ENCODE results near the gene PARD3. TPM values are rescaled to one million over a fixed set of nuclear protein-coding genes. Genes with fewer than 3 reads are reported as not detected.

The PARD3 gene
- total RNA-seq, 2 donors from 2014 or later, result 1.4 to 2.7 TPM

DNA sequence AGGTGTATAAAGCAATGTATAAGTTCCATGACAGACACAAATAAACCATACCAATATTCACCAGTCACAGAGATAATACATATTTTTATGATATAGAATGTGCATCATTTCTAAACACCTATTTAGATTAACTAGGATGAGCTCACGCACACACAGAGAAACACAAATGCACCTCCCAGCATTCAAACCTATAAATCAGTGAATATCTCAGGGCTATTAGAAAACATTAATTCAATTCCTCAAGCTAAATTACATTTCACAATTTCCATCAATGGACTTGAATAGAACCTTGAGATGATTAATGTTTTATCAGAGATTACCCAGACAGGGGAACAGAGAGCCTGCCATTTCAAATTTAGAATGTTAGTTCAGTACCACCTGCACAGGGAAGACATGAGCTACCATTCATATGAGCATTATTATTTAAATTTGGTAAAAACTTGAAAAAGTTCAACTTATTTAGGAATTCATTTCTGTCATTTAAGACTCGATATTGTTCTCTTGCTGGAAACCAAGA lies 221.7 kb downstream of the PARD3 start:
- DNase-seq (ENCODE audit: low spot score in 2 of 2) (no peak), ATAC-seq (no peak)
- H3K9me3 Mint-ChIP-seq, result no peaks in the 10 kb centered on the region
- H3K36me3 Mint-ChIP-seq, result no peaks in the 10 kb centered on the region
- no peak overlapping the region for H3K27ac Mint-ChIP-seq

DNA sequence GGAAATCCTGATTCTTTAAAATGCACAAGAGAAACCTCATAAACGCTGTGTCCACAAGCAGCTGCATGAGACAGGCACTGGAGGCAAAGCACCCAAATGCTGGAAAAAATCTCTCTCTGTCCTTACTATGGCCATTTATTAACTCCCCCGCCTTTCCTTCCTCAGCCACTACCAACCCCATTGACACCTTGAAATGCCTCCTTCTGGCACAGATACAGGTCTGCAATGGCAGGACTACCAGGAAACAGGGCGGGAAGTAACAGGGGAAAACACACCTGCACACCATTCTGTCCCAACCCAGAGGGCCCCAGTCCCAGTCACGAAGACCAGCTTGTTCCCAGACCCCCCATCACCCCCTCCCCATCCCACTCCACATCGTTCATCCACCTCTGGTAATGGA lies 224.3 kb downstream of the PARD3 start:
- Mint-ChIP-seq H3K27ac (no peak overlapping the region), H3K36me3 (no peaks in the 10 kb centered on the region), H3K9me3 (no peaks in the 10 kb centered on the region)
- ATAC-seq (no peak), DNase-seq (ENCODE audit: low spot score in 2 of 2) (no peak)

DNA sequence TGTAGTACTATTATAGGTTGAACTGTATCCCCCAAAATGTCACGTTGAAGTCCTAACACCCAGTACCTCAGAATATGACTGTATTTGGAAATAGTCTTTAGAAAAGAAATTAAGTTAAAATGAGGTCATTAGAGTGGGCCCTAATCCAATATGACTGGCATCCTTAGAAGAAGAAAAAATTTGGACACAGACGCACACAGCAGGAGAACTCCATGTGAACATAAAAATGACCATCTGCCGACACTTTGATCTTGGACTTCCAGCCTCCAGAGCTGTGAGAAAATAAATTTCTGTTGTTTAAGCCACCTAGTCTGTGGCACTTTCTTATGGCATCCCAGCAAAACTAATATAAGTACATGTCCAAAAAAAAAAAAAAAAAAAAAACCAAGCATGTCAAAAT lies 225.8 kb downstream of the PARD3 start:
- Mint-ChIP-seq H3K27ac (no peak overlapping the region), H3K36me3 (no peaks in the 10 kb centered on the region), H3K9me3 (no peaks in the 10 kb centered on the region)
- ATAC-seq (no peak), DNase-seq (ENCODE audit: low spot score in 2 of 2) (no peak)

DNA sequence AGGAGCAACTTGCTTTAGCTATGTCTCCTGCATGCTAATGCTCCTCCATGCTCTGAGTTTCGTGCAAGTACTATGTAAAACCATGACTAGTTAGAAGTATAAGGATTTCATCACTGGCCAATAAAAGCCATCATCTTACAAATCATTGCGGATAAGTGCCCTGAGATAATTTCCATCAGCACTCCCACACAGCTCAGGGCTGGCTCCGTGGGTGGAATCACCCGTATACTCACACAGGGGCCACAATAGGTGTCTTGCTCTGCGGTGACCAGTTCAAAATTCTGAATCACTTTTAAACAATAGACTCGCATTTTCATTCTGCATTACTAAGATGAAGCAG lies 227.4 kb downstream of the PARD3 start:
- DNase-seq (ENCODE audit: low spot score in 2 of 2) (no peak), ATAC-seq (no peak)
- Mint-ChIP-seq H3K27ac (no peak overlapping the region), H3K9me3 (no peaks in the 10 kb centered on the region), H3K36me3 (no peaks in the 10 kb centered on the region)

DNA sequence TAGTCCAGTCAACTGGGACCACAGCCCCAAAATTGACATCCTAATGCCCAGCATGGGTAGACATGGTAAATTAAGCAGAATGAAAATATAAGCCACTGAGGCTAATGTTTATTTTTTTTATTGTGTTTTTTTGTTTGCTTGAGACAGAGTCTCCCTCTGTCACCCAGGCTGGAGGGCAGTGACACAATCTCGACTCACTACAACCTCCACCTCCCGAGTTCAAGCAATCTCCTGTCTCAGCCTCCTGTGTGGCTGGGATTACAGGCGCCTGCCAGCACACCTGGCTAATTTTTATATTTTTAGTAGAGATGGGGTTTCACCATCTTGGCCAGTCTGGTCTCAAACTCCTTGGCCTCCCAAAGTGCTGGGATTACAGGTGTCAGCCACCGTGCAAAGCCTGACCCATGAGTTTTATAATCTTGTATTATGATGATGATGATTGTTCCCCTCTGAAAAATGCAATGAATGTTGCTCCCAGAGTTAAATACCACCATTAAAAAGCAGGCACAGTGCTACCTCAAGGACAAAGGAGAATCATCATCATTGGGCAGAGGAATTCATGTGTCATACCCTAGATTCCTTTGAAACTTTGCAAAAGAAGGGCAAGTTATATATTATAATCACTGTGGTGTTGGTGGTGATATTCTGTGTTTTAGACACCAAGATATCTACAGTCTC lies 228.0 kb downstream of the PARD3 start:
- no peak for ATAC-seq

DNA sequence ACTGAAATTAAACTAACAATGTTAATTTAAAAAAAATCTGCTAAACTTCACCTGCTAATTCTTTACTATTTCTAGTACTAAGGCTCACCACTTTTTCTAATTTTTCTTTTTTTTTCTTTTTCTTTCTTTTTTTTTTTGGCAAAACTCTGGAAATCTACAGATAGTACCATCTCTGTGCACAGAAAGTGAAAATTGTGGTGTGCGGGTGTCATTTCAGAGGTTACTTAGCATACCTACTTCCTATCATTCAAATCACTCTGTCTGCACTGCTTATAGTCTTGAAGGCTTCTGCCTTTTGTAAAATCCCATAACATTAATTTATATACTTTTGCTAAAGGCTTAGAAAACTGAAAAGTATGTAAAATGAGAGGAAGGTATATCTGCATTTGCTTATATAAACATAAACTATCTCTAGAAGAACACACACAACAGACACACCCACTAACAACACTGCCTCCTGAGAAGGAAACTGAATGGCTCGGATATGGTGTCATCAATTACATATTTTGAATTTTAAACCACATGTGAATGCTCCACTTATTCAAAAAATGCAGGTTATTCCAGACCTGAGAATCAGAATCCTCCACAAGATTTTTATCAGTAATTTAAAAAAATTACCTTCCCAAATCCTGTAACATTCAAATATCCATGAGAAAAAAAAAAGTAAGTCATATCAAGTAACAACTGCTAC lies 229.5 kb downstream of the PARD3 start:
- no peak for ATAC-seq
- H3K36me3 Mint-ChIP-seq, result no peaks in the 10 kb centered on the region
- no peak overlapping the region for H3K27ac Mint-ChIP-seq
- no peaks in the 10 kb centered on the region for H3K9me3 Mint-ChIP-seq
- no peak for DNase-seq (ENCODE audit: low spot score in 2 of 2)

More for the DNA sequence above, 228.0 kb downstream of the PARD3 start:
- H3K9me3 Mint-ChIP-seq, result no peaks in the 10 kb centered on the region
- no peak for DNase-seq (ENCODE audit: low spot score in 2 of 2)
- H3K36me3 Mint-ChIP-seq, result no peaks in the 10 kb centered on the region
- H3K27ac Mint-ChIP-seq, result no peak overlapping the region

DNA sequence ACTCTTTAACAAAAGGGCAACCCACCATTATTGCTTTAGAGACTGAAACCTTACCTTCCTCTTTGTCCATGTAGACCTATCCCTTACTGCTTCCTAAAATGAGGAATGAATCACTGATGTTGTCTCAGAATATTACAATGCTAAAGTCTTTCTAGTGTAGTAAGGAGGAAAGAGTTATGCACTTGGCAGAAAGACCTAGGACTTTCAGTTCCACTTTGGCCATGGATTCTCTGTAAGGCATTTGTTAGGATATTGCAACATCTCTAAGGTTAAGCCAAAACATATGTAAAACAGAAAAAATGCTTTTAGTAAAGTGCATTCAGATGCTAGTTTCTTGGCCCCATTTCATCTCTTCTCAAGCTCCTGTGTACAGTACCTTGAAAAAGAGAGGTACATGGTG lies 230.9 kb downstream of the PARD3 start:
- DNase-seq (ENCODE audit: low spot score in 2 of 2) (no peak), ATAC-seq (no peak)
- Mint-ChIP-seq H3K9me3 (no peaks in the 10 kb centered on the region), H3K27ac (no peak overlapping the region), H3K36me3 (no peaks in the 10 kb centered on the region)

DNA sequence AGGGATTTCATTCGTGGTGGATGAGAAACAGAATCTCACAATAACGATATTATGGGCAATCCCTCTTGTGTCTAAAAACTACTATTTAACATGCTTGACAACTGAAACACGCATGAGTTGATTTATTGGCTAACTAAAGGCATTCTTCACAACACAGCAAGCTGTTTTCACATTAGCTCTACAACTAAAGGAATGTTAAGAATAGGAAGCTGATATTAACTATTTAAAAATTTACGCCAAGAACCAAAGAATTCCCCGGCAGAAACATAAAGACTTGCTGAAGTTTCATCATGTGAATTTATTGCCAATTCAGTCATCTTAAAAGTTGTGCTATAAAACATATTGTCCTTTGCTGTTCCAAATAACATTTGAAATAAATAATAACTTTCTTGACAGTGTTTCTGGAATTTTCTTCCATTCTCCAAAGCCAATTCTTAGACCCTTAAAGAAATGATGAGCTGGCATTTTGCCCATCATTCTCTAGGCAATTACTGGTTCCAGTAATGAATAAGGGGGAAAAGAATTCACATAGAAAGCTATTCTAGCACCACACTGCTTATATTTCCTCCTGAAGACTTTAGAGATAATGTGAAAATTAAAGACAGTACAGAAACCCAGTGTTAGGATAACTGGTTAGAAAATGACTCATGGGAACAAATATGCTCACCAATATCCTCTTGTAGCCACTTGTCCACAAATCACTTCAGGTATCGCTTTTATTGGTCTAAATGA lies 233.1 kb downstream of the PARD3 start:
- H3K9me3 Mint-ChIP-seq, result no peaks in the 10 kb centered on the region
- no peak for DNase-seq (ENCODE audit: low spot score in 2 of 2)
- no peaks in the 10 kb centered on the region for H3K36me3 Mint-ChIP-seq
- ATAC-seq, result no peak
- no peak overlapping the region for H3K27ac Mint-ChIP-seq

DNA sequence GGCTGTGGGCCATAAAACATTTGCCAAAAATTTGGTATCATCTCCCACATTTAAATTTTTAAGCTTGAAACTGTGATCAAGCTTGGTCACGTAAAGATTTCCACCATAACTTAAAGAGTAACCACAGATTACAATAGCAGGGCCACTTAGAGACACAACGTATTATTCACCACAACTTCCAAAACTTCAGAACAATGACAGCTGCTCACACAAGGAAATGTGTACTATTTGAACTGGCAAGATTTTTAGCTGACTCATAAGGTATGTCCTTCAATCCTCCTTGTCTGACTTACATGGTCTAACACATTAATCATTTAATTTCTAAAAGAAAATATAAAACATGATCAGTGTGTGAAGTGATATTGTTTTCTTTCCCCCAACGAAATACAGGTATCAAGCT lies 234.5 kb downstream of the PARD3 start:
- Mint-ChIP-seq H3K27ac (no peak overlapping the region), H3K9me3 (no peaks in the 10 kb centered on the region), H3K36me3 (no peaks in the 10 kb centered on the region)
- no peak for DNase-seq (ENCODE audit: low spot score in 2 of 2)
- ATAC-seq, result no peak

DNA sequence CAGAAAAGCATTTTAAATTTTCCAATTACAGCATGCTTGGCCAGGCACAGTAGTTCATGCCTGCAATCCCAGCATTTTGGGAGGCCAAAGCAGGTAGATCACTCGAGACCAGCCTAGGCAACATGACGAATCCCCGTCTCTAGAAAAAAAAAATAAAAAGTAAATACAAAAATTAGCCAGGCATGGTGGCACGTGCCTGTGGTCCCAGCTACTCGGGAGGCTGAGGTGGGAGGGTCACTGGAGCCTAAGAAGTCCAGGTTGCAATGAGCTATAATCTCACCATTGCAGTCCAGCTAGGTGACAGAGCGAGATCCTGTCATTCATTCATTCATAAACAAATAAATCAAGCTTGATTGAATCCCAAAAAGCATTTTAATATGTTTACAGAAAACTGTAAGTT lies 234.9 kb downstream of the PARD3 start:
- H3K27ac Mint-ChIP-seq, result no peak overlapping the region
- DNase-seq (ENCODE audit: low spot score in 2 of 2) (no peak), ATAC-seq (no peak)
- no peaks in the 10 kb centered on the region for H3K36me3 Mint-ChIP-seq
- no peaks in the 10 kb centered on the region for H3K9me3 Mint-ChIP-seq

DNA sequence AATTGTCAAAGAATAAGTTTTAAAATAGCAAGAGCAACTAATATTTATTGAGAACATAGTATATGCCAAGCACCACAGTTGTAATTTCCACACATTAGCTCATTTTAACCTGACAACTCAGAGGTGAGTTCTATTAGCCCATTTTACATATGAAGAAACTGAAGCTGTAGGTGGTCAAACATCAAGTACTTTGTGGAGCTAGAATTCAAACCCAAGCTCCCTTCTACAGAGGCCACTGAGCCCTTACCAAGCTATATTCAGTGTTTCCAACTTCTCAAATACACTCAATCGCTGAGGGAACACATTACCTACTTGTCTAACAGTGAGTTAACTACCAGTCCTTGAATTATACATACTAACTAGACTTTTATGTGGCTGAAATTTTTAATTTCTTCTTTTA lies 236.6 kb downstream of the PARD3 start:
- DNase-seq (ENCODE audit: low spot score in 2 of 2) (no peak), ATAC-seq (no peak)
- H3K27ac Mint-ChIP-seq, result no peak overlapping the region
- H3K36me3 Mint-ChIP-seq, result no peaks in the 10 kb centered on the region
- H3K9me3 Mint-ChIP-seq, result no peaks in the 10 kb centered on the region

DNA sequence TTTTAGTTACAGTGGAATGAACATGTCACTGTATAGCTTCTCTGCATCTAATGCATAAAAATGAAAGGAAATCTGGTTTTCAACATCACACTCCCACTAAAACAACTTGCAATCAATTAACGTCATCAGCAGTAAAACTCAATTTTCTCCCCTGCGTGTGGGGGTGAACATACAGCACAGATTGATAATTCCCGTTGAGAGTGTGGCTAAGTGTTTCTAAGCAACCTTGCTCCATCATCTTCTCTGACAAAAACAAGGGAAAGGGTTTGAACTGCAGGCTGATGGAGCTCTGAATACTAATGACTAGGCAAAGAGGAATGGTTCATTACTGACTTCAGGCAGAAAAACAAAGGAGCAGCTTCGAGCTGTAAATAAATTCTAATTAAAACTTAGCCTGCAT lies 238.3 kb downstream of the PARD3 start:
- H3K9me3 Mint-ChIP-seq, result no peaks in the 10 kb centered on the region
- DNase-seq (ENCODE audit: low spot score in 2 of 2) (no peak), ATAC-seq (no peak)
- H3K27ac Mint-ChIP-seq, result no peak overlapping the region
- H3K36me3 Mint-ChIP-seq, result no peaks in the 10 kb centered on the region

DNA sequence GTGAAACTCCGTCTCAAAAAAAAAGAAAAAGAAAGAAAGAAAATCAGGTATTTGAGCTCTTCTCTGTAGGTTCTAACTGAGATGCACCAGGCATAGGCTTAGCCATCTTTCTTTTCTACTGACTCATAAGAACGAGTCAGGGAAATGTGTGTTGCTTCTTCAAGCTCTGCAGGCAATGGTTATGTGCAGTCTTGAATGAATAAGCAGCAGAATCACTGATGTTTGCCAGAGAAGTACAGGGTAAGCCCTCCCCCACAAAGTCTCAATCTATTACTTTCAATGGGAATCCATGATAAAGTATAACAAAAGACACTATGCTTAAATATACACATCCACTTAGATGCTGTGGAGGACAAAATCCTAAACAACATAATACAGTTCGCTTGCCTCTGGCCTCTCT lies 239.2 kb downstream of the PARD3 start:
- no peaks in the 10 kb centered on the region for H3K9me3 Mint-ChIP-seq
- no peak overlapping the region for H3K27ac Mint-ChIP-seq
- DNase-seq (ENCODE audit: low spot score in 2 of 2) (no peak), ATAC-seq (no peak)
- H3K36me3 Mint-ChIP-seq, result no peaks in the 10 kb centered on the region

DNA sequence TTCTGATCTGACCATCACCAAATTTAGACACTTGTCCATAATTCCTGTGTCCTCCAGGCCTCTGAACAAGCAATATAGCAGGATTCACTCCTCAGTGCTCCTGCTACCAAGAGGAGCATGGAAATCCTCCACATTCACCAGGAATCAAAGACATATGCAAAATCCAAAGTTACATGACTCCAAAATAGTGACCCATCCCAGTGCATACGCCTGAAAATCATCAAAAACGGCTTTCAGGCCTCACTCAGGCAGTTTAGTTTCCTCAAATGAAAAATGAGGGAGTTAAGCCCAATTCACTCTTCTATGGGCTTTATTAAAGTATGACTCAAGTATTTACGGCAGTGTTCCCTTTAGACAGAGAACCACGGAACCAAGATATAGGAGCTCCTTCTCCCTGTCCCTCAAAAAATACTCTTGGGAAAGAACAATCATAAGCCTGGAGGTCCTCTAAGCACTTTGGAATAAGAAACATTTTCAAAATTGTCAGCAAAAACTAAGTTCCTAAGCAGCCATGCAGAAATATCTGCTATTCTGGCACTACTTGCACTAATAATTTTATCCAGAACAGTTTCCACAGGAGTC lies 240.7 kb downstream of the PARD3 start:
- H3K27ac Mint-ChIP-seq, result no peak overlapping the region
- H3K9me3 Mint-ChIP-seq, result no peaks in the 10 kb centered on the region
- H3K36me3 Mint-ChIP-seq, result no peaks in the 10 kb centered on the region
- ATAC-seq (no peak), DNase-seq (ENCODE audit: low spot score in 2 of 2) (no peak)

DNA sequence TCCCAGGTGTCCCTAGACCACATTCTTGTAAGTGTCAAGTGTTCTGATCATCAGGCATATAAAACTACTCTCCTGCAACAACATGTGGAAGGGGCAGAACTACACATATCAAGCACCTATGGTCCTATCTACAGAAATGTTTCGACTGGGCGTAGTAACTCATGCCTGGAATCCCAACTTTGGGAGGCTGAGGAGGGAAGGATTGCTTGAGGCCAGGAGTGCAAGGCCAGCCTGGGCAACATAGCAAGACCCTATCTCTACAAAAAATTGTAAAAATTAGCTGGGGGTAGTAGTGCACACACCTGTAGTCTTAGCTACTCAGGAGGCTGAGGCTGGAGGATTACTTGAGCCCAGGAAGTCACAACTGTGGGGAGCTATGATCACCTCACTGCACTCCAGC lies 244.2 kb downstream of the PARD3 start:
- H3K9me3 Mint-ChIP-seq, result no peaks in the 10 kb centered on the region
- no peak for ATAC-seq
- H3K27ac Mint-ChIP-seq, result no peak overlapping the region
- DNase-seq (ENCODE audit: low spot score in 2 of 2), result no peak
- H3K36me3 Mint-ChIP-seq, result no peaks in the 10 kb centered on the region

DNA sequence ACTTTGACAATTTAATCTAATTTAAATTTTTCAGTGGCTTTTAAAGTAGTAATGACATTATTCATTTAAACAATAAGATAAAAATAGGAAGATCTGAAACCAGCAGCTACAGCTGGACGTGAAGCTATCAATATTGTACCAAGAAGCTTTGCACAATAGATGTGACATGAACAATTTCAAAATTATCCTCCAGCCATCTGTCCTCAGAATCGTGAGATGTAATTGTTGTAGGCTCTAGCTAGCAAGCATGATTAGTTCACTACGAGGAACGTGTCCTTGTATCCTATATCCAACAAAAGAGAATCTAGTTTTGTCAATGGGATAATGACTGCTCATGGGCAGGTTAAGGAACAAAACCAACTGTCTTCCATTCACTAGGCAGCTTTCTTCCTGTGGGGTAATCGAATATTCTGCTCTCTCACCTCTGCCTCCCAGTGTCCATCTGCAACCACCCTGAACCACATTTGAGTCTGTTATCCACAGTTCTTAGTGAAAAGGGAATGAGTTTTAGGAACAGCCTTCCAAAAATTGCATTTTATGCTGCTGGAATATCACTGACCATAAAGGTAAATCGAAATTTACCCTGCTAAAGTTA lies 247.3 kb downstream of the PARD3 start:
- H3K27ac Mint-ChIP-seq, result no peak overlapping the region
- DNase-seq (ENCODE audit: low spot score in 2 of 2), result no peak
- H3K36me3 Mint-ChIP-seq, result no peaks in the 10 kb centered on the region
- no peak for ATAC-seq
- no peaks in the 10 kb centered on the region for H3K9me3 Mint-ChIP-seq

DNA sequence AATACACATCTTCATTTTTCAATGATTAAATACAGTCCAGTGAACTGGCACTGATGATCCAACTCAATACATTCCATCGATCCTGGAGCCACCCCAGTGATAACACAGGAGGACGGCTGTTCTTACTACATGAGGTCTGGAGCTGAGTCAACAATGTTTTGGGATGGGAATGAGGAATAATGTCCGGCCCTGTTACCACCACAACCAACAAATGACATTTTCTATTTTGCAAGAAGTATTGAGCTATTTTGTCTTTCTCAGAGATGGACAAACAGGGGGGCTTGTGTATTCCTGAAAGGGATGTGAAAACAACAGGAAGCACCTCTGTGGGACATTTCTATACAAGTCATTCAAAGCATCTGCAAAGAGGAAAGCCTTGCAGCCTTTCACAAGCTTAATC lies 249.2 kb downstream of the PARD3 start:
- Mint-ChIP-seq H3K36me3 (no peaks in the 10 kb centered on the region), H3K27ac (no peak overlapping the region), H3K9me3 (no peaks in the 10 kb centered on the region)
- ATAC-seq, result no peak
- DNase-seq (ENCODE audit: low spot score in 2 of 2), result no peak

All from activated naive CD4-positive, alpha-beta T cell treated with anti-CD3 and anti-CD28 coated beads, Interleukin-2, amount 50 U/mL, for 72 hours (primary cell).